ENCODE data around the gene ABCC8.
"Not testable (repeated sequence)": the region's sequence is repeated elsewhere in the genome, so short reads cannot be mapped to it uniquely, and the experiment has no call there.

The ABCC8 gene

GRCh38 chr11:17439316-17439782 lies 37.3 kb downstream of the ABCC8 start:
- no peak overlapping the region for H3K4me3 ChIP-seq (ENCODE audit: insufficient read depth, low read depth, low read length, poor library complexity, severe bottlenecking)
- no peaks in the 10 kb centered on the region for H3K9me3 ChIP-seq (ENCODE audit: control insufficient read depth, low read length)
- H3K36me3 ChIP-seq (ENCODE audit: control insufficient read depth, insufficient read depth, low read length) = no peaks in the 10 kb centered on the region
- DNase-seq = no peak
- no peaks in the 10 kb centered on the region for H3K27me3 ChIP-seq (replicated peaks; ENCODE audit: control insufficient read depth, insufficient read depth, low read length, poor library complexity, severe bottlenecking)
- no peaks in the 10 kb centered on the region for H3K4me1 ChIP-seq (ENCODE audit: control insufficient read depth, insufficient read depth, low read length, poor library complexity, severe bottlenecking)
- no peak overlapping the region for H3K27ac ChIP-seq (ENCODE audit: insufficient read depth, low read length, poor library complexity, severe bottlenecking)

DNA sequence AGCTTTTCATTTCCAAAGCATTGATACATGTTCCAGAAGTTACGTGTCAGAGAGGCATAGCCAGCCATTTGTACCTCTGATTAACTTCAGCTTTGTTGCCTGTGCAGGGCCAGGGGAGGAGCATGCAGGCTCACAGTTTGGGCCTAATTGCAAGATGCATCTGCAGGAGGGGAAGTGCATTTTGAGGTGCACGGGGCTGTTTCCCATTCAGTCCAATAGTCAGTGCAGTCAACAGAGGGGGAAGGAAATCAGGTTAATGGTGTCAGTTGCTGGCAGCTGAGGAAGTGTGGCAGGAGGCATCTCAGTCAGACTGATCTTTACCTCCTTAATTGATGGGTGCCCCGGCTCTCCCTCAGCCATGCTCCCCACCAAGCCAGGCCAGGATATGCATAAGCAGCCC lies 39.3 kb downstream of the ABCC8 start:
- H3K4me1 ChIP-seq (ENCODE audit: control insufficient read depth, insufficient read depth, low read length, poor library complexity, severe bottlenecking) = no peaks in the 10 kb centered on the region
- no peak overlapping the region for H3K27ac ChIP-seq (ENCODE audit: insufficient read depth, low read length, poor library complexity, severe bottlenecking)
- H3K27me3 ChIP-seq (replicated peaks; ENCODE audit: control insufficient read depth, insufficient read depth, low read length, poor library complexity, severe bottlenecking) = no peaks in the 10 kb centered on the region
- no peak overlapping the region for H3K4me3 ChIP-seq (ENCODE audit: insufficient read depth, low read depth, low read length, poor library complexity, severe bottlenecking)
- no peaks in the 10 kb centered on the region for H3K9me3 ChIP-seq (ENCODE audit: control insufficient read depth, low read length)
- DNase-seq = no peak
- no peaks in the 10 kb centered on the region for H3K36me3 ChIP-seq (ENCODE audit: control insufficient read depth, insufficient read depth, low read length)

- no peak overlapping the region for H3K4me3 ChIP-seq (ENCODE audit: insufficient read depth, low read depth, low read length, poor library complexity, severe bottlenecking)
- no peaks in the 10 kb centered on the region for H3K36me3 ChIP-seq (ENCODE audit: control insufficient read depth, insufficient read depth, low read length)
- H3K27ac ChIP-seq (ENCODE audit: insufficient read depth, low read length, poor library complexity, severe bottlenecking) = no peak overlapping the region
- no peaks in the 10 kb centered on the region for H3K27me3 ChIP-seq (replicated peaks; ENCODE audit: control insufficient read depth, insufficient read depth, low read length, poor library complexity, severe bottlenecking)
- H3K4me1 ChIP-seq (ENCODE audit: control insufficient read depth, insufficient read depth, low read length, poor library complexity, severe bottlenecking) = no peaks in the 10 kb centered on the region
- DNase-seq = no peak
- H3K9me3 ChIP-seq (ENCODE audit: control insufficient read depth, low read length) = no peaks in the 10 kb centered on the region
These were observed 42.5 kb downstream of the ABCC8 start for GRCh38 chr11:17434108-17434507.

DNA sequence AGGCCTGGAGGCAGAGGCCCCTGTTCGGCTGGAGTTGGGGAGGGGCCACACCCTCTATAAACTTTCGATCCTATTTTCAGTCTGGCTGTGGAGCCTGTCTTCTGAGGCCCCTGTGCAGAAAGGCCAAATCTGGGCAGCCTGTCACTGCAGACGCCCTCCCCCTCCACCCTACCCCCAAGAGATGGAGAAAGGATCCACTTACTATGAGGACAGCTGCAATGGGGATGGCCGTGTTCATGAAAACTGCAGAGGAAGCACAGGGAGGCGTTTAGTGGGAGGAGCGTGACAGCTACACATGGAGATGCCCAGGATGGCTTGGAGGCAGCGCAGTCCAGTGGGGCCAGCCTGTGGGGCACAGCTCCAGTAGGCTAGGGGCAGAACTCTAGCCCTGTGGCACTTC lies 44.6 kb downstream of the ABCC8 start:
- Histone ChIP-seq H3K4me3 (ENCODE audit: insufficient read depth, low read depth, low read length, poor library complexity, severe bottlenecking) (no peak overlapping the region), H3K27ac (ENCODE audit: insufficient read depth, low read length, poor library complexity, severe bottlenecking) (no peak overlapping the region), H3K9me3 (ENCODE audit: control insufficient read depth, low read length) (no peaks in the 10 kb centered on the region), H3K36me3 (ENCODE audit: control insufficient read depth, insufficient read depth, low read length) (no peaks in the 10 kb centered on the region), H3K4me1 (ENCODE audit: control insufficient read depth, insufficient read depth, low read length, poor library complexity, severe bottlenecking) (no peaks in the 10 kb centered on the region), H3K27me3 (replicated peaks; ENCODE audit: control insufficient read depth, insufficient read depth, low read length, poor library complexity, severe bottlenecking) (no peaks in the 10 kb centered on the region)
- no peak for DNase-seq

DNA sequence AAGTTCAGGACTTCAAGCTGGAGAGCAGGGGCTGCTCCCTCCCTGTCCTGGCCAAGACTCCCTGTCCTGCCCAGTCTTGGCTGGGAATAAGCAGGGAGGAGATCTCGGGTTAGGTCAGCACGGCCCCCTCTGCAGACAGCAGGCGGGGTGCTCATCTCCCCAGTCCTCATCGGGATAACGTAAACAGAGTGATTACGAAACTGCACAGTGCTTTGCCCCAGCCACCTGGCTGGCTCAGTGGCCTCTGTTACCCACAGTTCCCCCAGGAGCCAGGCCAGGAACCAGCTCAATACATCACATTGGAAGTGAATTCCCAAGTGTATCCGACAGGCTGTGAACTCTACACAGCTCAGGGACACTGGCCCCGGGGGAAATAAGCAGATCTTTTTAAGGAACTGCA lies 45.5 kb downstream of the ABCC8 start:
- Histone ChIP-seq H3K36me3 (ENCODE audit: control insufficient read depth, insufficient read depth, low read length) (no peaks in the 10 kb centered on the region), H3K4me3 (ENCODE audit: insufficient read depth, low read depth, low read length, poor library complexity, severe bottlenecking) (no peak overlapping the region), H3K9me3 (ENCODE audit: control insufficient read depth, low read length) (no peaks in the 10 kb centered on the region), H3K27me3 (replicated peaks; ENCODE audit: control insufficient read depth, insufficient read depth, low read length, poor library complexity, severe bottlenecking) (no peaks in the 10 kb centered on the region), H3K27ac (ENCODE audit: insufficient read depth, low read length, poor library complexity, severe bottlenecking) (no peak overlapping the region), H3K4me1 (ENCODE audit: control insufficient read depth, insufficient read depth, low read length, poor library complexity, severe bottlenecking) (no peaks in the 10 kb centered on the region)
- no peak for DNase-seq

DNA sequence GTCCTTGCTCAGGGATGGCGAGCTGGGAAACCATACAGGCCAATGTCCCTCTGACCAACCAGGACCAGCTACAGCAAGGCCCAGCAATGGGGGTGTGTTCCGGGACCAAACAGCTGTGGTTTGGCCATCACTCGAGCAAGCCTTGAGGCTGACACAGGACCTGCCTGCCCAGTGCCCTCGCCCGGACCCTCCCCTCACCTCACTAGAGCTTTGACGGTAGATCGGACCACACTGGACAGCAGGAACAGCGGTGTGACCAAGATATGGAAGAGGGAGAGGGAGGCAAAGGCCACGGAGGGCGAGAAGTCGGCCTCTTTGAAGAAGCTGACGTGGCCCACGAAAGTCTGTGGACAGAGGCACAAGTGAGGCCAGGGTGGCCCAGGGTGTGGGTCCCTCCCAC lies 46.0 kb downstream of the ABCC8 start:
- Histone ChIP-seq H3K4me1 (ENCODE audit: control insufficient read depth, insufficient read depth, low read length, poor library complexity, severe bottlenecking) (no peaks in the 10 kb centered on the region), H3K9me3 (ENCODE audit: control insufficient read depth, low read length) (no peaks in the 10 kb centered on the region), H3K4me3 (ENCODE audit: insufficient read depth, low read depth, low read length, poor library complexity, severe bottlenecking) (no peak overlapping the region), H3K27ac (ENCODE audit: insufficient read depth, low read length, poor library complexity, severe bottlenecking) (no peak overlapping the region), H3K36me3 (ENCODE audit: control insufficient read depth, insufficient read depth, low read length) (no peaks in the 10 kb centered on the region), H3K27me3 (replicated peaks; ENCODE audit: control insufficient read depth, insufficient read depth, low read length, poor library complexity, severe bottlenecking) (no peaks in the 10 kb centered on the region)
- no peak for DNase-seq

GRCh38 chr11:17428925-17429324 lies 47.7 kb downstream of the ABCC8 start:
- no peaks in the 10 kb centered on the region for H3K36me3 ChIP-seq (ENCODE audit: control insufficient read depth, insufficient read depth, low read length)
- no peak overlapping the region for H3K27ac ChIP-seq (ENCODE audit: insufficient read depth, low read length, poor library complexity, severe bottlenecking)
- no peak for DNase-seq
- H3K4me3 ChIP-seq (ENCODE audit: insufficient read depth, low read depth, low read length, poor library complexity, severe bottlenecking) = no peak overlapping the region
- no peaks in the 10 kb centered on the region for H3K9me3 ChIP-seq (ENCODE audit: control insufficient read depth, low read length)
- H3K4me1 ChIP-seq (ENCODE audit: control insufficient read depth, insufficient read depth, low read length, poor library complexity, severe bottlenecking) = no peaks in the 10 kb centered on the region
- no peaks in the 10 kb centered on the region for H3K27me3 ChIP-seq (replicated peaks; ENCODE audit: control insufficient read depth, insufficient read depth, low read length, poor library complexity, severe bottlenecking)

DNA sequence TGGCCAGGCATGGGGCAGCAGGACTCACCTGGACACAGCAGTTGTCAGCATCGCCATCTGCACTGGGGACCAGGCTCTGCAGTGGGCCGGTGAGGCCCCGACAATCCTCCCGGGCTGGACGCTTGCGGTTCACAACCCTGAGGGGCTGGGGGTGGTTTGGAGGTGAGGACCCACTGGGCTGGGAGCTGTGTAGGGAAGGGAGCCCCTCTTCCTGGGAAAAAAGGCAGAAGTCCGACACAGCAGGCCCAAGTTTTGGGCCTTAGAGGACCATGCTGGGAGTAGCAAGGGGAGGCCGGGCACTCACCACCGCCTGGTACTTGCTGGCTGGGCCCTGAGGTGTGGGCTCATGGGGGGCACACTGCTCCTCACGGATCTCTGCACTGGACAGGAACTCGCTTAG lies 48.4 kb downstream of the ABCC8 start:
- no peak overlapping the region for H3K4me3 ChIP-seq (ENCODE audit: insufficient read depth, low read depth, low read length, poor library complexity, severe bottlenecking)
- H3K4me1 ChIP-seq (ENCODE audit: control insufficient read depth, insufficient read depth, low read length, poor library complexity, severe bottlenecking) = no peaks in the 10 kb centered on the region
- H3K27me3 ChIP-seq (replicated peaks; ENCODE audit: control insufficient read depth, insufficient read depth, low read length, poor library complexity, severe bottlenecking) = no peaks in the 10 kb centered on the region
- no peaks in the 10 kb centered on the region for H3K9me3 ChIP-seq (ENCODE audit: control insufficient read depth, low read length)
- no peak for DNase-seq
- H3K36me3 ChIP-seq (ENCODE audit: control insufficient read depth, insufficient read depth, low read length) = no peaks in the 10 kb centered on the region
- H3K27ac ChIP-seq (ENCODE audit: insufficient read depth, low read length, poor library complexity, severe bottlenecking) = no peak overlapping the region

GRCh38 chr11:17426233-17426632 lies 50.4 kb downstream of the ABCC8 start:
- not testable (repeated sequence) for H3K27me3 ChIP-seq (replicated peaks; ENCODE audit: control insufficient read depth, insufficient read depth, low read length, poor library complexity, severe bottlenecking); DNase-seq; H3K9me3 ChIP-seq (ENCODE audit: control insufficient read depth, low read length); H3K4me3 ChIP-seq (ENCODE audit: insufficient read depth, low read depth, low read length, poor library complexity, severe bottlenecking); H3K36me3 ChIP-seq (ENCODE audit: control insufficient read depth, insufficient read depth, low read length); H3K4me1 ChIP-seq (ENCODE audit: control insufficient read depth, insufficient read depth, low read length, poor library complexity, severe bottlenecking); H3K27ac ChIP-seq (ENCODE audit: insufficient read depth, low read length, poor library complexity, severe bottlenecking)

DNA sequence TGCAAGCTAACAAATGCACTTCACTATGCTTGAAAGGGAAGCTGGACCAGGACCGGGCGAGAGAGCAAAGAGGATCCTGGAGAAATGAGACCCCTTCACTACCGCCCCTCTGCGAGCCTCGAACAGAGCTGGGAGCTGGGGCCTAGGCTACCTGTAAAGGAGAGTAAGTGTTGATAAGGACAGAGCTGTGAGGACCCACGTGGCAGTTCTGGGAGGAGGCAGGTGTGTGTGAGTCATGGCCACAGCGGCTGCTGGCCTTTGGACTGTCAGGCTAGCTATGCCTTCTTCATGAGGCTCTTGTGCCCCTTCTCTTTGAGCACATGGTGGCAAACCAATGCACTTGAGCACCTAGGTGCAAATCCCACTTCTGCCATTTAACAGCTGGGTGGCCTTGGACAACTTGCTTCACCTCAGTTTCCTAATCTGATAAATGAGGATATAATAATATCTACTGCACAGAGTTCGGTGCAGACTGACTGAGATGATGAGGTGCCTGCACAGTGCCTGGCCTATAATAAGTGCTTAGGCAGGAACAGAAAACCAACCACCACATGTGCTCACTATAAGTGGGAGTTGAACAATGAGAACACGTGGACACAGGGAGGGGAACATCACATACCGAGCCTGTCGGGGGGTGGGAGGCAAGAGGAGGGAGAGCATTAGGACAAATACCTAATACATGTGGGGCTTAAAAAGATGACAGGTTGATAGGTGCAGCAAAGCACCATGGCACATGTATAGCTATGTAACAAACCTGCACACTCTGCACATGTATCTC lies 52.9 kb downstream of the ABCC8 start:
- Histone ChIP-seq H3K4me3 (ENCODE audit: insufficient read depth, low read depth, low read length, poor library complexity, severe bottlenecking) (no peak overlapping the region), H3K9me3 (ENCODE audit: control insufficient read depth, low read length) (no peaks in the 10 kb centered on the region), H3K4me1 (ENCODE audit: control insufficient read depth, insufficient read depth, low read length, poor library complexity, severe bottlenecking) (no peaks in the 10 kb centered on the region), H3K27ac (ENCODE audit: insufficient read depth, low read length, poor library complexity, severe bottlenecking) (no peak overlapping the region), H3K36me3 (ENCODE audit: control insufficient read depth, insufficient read depth, low read length) (no peaks in the 10 kb centered on the region), H3K27me3 (replicated peaks; ENCODE audit: control insufficient read depth, insufficient read depth, low read length, poor library complexity, severe bottlenecking) (peaks cover 5% of the 10 kb centered on the region)
- no peak for DNase-seq
